ENCODE results near the gene NAA38. TPM values are rescaled to one million over a fixed set of nuclear protein-coding genes. Genes with fewer than 3 reads are reported as not detected.
A peak's percentile ranks its signal among the peaks of the same experiment; 100 is the strongest.

The NAA38 gene
- total RNA-seq, 1 donor = 29.7 TPM

DNA sequence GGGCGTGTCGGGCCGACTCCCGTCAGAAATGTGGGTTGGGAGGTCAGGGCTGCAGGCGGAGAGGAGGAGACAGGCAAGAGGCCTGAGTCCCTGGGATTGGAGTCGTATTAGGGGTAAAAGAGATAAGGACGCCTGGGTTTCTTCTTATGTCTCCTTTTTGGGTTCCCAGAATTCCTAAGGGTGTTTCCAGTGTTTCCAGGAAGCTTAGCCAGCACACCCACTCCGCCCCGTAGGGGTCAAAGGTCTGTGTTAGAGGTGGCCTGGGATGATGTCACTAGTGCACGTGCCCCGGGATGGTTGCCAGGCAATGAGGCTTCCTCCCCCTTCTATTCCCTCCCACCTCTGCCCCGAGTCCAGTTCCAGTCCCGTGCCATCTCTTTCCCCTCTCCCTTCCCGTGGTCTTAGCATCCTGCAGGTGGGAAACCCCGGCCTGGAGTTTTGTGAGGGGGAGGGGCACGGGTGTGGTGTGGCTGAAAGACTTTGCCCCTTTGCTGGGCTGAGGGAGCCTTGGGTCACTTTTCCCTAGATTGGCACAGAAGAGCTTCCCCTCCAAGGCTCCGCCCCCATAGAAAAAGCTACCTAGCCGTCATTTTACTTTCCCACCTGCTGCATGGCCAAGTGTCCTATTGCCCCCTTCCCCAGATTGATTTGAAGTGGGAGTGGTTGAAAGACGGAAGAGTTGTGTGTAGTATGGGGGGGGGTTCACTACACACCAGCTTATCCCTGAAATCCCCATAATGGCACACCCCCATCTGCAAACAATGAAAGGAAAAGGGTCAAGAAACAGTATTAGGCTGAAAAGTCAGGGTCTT lies 20.6 kb downstream of the NAA38 start:
- Histone ChIP-seq H3K4me1 (ENCODE audit: insufficient read depth, low read length) (peaks cover 43% of the 10 kb centered on the region), H4K20me1 (ENCODE audit: insufficient read depth, low read length) (peaks cover 27% of the 10 kb centered on the region), H3K27ac (ENCODE audit: low read depth, low read length) (peak overlapping the region; percentile 89), H3K9me3 (ENCODE audit: low read depth, low read length) (no peaks in the 10 kb centered on the region), H3K79me2 (ENCODE audit: insufficient read depth, low read length) (peaks cover 16% of the 10 kb centered on the region), H3K27me3 (ENCODE audit: insufficient read depth, low read length) (peaks cover 3% of the 10 kb centered on the region), H3K36me3 (ENCODE audit: insufficient read depth, low read length) (peaks cover 9% of the 10 kb centered on the region), H2AFZ (ENCODE audit: low read length) (peak overlapping the region; percentile 52), H3K4me3 (ENCODE audit: insufficient read depth, low read length) (peak overlapping the region; percentile 75), H3K4me2 (ENCODE audit: insufficient read depth, low read length) (peak overlapping the region; percentile 86)
- TF ChIP-seq, protein P1, sequence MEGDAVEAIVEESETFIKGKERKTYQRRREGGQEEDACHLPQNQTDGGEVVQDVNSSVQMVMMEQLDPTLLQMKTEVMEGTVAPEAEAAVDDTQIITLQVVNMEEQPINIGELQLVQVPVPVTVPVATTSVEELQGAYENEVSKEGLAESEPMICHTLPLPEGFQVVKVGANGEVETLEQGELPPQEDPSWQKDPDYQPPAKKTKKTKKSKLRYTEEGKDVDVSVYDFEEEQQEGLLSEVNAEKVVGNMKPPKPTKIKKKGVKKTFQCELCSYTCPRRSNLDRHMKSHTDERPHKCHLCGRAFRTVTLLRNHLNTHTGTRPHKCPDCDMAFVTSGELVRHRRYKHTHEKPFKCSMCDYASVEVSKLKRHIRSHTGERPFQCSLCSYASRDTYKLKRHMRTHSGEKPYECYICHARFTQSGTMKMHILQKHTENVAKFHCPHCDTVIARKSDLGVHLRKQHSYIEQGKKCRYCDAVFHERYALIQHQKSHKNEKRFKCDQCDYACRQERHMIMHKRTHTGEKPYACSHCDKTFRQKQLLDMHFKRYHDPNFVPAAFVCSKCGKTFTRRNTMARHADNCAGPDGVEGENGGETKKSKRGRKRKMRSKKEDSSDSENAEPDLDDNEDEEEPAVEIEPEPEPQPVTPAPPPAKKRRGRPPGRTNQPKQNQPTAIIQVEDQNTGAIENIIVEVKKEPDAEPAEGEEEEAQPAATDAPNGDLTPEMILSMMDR (IDR thresholded peaks at IDR 0.05; ENCODE audit: extremely low read depth, low read depth, low read length) = no peak
- peak; percentile 98 for DNase-seq (ENCODE audit: insufficient read length, low spot score, missing footprints)

DNA sequence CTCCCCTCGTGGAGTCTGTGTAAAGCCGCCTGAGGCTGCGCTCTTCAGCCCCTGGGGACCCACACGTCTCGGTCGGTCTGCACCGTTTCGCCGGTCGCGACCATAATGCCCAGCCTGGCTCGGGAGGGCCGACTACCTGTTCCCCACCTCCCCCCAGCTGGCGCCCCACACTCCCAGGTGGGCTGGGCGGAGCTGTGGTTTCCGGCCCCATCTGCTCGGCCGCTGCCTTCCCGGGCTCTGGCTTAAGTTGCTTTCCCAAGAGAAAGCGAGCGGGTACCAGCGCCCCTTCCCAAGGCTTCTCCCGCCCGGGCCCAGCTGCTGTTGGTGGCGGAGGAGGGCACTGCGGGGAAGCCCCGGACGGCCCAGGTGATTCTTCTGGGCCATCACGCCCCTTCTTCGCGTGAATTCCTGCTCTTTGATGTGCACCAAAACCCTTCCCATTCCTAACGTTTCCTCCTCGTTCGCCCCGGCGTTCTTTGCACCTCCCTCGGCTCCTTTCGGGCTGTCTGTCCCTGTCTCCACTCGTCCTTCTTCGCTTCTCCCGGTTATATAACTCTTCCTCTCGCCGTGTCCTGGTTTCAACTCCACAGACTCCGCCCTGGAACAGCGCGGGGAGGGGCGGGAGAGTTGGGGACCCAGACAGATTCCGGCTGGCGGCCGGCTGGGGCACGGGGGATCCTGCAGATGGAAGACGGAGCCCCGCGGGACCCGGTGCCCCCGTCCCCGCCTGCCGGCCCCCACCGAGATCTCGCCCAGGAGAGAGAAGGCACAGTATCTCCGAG lies 21.4 kb downstream of the NAA38 start:
- Histone ChIP-seq H3K9me3 (ENCODE audit: low read depth, low read length) (no peaks in the 10 kb centered on the region), H3K4me1 (ENCODE audit: insufficient read depth, low read length) (peaks cover 38% of the 10 kb centered on the region), H3K4me2 (ENCODE audit: insufficient read depth, low read length) (peak overlapping the region; percentile 86), H4K20me1 (ENCODE audit: insufficient read depth, low read length) (peaks cover 22% of the 10 kb centered on the region), H3K27ac (ENCODE audit: low read depth, low read length) (peak overlapping the region; percentile 89), H3K79me2 (ENCODE audit: insufficient read depth, low read length) (peaks cover 16% of the 10 kb centered on the region), H2AFZ (ENCODE audit: low read length) (peak overlapping the region; percentile 52), H3K4me3 (ENCODE audit: insufficient read depth, low read length) (peak overlapping the region; percentile 75), H3K27me3 (ENCODE audit: insufficient read depth, low read length) (peaks cover 11% of the 10 kb centered on the region), H3K36me3 (ENCODE audit: insufficient read depth, low read length) (peaks cover 7% of the 10 kb centered on the region)
- TF ChIP-seq, protein P1 (IDR thresholded peaks at IDR 0.05; ENCODE audit: extremely low read depth, low read depth, low read length) = no peak
- DNase-seq (ENCODE audit: insufficient read length, low spot score, missing footprints) = no peak

DNA sequence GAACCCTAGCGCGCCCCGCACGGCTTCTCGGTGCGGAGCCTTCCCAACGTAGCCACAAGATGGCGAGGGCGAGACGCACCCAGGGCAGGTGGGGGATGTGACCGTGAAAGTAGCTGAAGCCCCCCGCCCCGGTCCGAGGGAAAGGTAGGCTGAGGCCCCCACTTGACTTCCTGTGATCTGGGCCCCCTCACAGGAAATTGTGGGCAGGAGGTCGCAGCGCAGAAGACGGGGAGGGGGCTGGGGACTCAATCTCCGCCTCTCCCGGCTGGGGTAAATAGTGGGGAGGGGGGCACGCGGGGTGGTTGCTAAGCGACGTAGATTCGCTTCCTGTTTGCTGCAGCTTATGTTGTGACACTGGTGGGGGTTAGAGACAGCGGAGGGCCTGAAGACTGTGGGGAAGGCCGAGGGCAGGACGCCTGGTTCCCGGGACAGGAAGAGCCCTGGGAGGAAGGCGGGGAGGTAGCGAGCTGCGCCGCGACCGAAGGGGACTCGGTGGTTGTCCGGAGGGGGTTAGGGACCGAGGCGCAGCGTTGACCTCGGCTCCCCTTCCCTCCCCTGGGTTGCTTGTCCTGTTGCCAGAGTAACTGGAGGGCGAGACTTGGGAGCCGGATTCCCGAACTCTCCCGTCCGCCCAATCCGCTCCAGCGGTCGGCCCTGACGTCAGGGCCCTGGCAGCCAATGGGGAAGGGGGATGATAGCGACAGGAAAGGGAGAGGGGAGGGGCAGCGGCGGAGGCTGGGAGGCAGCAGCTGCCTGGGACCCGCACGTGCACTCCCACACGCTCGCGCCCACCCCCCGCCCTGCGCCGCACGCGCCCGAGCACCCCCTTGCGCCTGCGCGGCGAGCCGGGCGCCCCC lies 22.2 kb downstream of the NAA38 start:
- H3K27me3 ChIP-seq (ENCODE audit: insufficient read depth, low read length) = peaks cover 11% of the 10 kb centered on the region
- no peaks in the 10 kb centered on the region for H3K36me3 ChIP-seq (ENCODE audit: insufficient read depth, low read length)
- H3K9me3 ChIP-seq (ENCODE audit: low read depth, low read length) = no peaks in the 10 kb centered on the region
- H3K4me3 ChIP-seq (ENCODE audit: insufficient read depth, low read length) = peak overlapping the region; percentile 75
- TF ChIP-seq, protein P1 (IDR thresholded peaks at IDR 0.05; ENCODE audit: extremely low read depth, low read depth, low read length) = peak; percentile 67
- peaks cover 33% of the 10 kb centered on the region for H3K4me1 ChIP-seq (ENCODE audit: insufficient read depth, low read length)
- peaks cover 16% of the 10 kb centered on the region for H3K79me2 ChIP-seq (ENCODE audit: insufficient read depth, low read length)
- peak overlapping the region; percentile 86 for H3K4me2 ChIP-seq (ENCODE audit: insufficient read depth, low read length)
- peak; percentile 99 for DNase-seq (ENCODE audit: insufficient read length, low spot score, missing footprints)
- H3K27ac ChIP-seq (ENCODE audit: low read depth, low read length) = peak overlapping the region; percentile 89
- peak overlapping the region; percentile 56 for H2AFZ ChIP-seq (ENCODE audit: low read length)
- peaks cover 17% of the 10 kb centered on the region for H4K20me1 ChIP-seq (ENCODE audit: insufficient read depth, low read length)
